Body of pancreas (tissue), 4 donors: Measurements from ENCODE around the gene TADA2A.

Experiments used
- CTCF ChIP-seq, 7 experiments: fragments of 450-650 bp in 4 of 7; fragments of 200-600 bp in 3 of 7; sonication (generic) in 3 of 7; IDR thresholded peaks; one replicate each; pipeline ENCODE4 v1.5.1; 2016 to 2019; ENCODE audit warnings: antibody characterized with exemption in 7 of 7
- POLR2A ChIP-seq, 3 donors: fragments of 450-650 bp; IDR thresholded peaks; one replicate each; pipeline ENCODE4 v1.6.1; 2016; ENCODE audit warnings: antibody characterized with exemption in 3 of 3, mild to moderate bottlenecking in 2 of 3

- no peak for TF ChIP-seq CTCF (IDR thresholded peaks at IDR 0.05)
- TF ChIP-seq POLR2A (IDR thresholded peaks at IDR 0.05): no peak
Observed at GRCh38 chr17:37512442-37513068, 105.9 kb downstream of the TADA2A start.
